DOHH2 (cell line): ENCODE measurements around the gene TRPM2.

Source experiments
- EZH2phosphoT487 ChIP-seq: fragments of 200-600 bp; sonication (generic); IDR thresholded peaks from 2 replicates; pipeline ENCODE4 v1.6.1; 2017; ENCODE audit warnings: borderline replicate concordance, mild to moderate bottlenecking, antibody characterized with exemption, low read length, moderate library complexity, mixed read lengths
- TF ChIP-seq, protein P1 (sequence below): fragments of 200-600 bp; sonication (generic); IDR thresholded peaks from one replicate; pipeline ENCODE4 v1.5.1; 2014; ENCODE audit warnings: antibody characterized with exemption, mild to moderate bottlenecking, low read depth, low read length; ENCODE audit not compliant: poor library complexity, severe bottlenecking

DNA sequence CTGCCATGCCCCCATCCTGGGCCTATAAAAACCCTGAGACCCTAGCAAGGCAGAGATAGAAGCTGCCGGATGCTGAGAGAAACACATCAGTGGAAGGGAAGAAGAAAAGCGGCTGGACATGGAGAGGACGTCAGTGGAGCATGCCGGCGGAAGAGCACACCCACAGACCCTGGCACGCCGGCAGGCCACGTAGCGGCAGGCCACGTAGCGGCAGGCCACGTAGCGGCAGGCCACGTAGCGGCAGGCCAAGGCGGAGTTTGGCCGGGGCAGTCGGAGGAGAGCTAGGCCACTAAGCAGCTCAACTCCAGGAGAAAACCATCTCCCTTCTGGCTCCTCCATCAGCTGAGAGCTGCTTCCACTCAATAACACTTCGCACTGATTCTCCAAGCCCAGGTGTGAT, 137.0 kb downstream of the TRPM2 start:
- TF ChIP-seq, protein P1, sequence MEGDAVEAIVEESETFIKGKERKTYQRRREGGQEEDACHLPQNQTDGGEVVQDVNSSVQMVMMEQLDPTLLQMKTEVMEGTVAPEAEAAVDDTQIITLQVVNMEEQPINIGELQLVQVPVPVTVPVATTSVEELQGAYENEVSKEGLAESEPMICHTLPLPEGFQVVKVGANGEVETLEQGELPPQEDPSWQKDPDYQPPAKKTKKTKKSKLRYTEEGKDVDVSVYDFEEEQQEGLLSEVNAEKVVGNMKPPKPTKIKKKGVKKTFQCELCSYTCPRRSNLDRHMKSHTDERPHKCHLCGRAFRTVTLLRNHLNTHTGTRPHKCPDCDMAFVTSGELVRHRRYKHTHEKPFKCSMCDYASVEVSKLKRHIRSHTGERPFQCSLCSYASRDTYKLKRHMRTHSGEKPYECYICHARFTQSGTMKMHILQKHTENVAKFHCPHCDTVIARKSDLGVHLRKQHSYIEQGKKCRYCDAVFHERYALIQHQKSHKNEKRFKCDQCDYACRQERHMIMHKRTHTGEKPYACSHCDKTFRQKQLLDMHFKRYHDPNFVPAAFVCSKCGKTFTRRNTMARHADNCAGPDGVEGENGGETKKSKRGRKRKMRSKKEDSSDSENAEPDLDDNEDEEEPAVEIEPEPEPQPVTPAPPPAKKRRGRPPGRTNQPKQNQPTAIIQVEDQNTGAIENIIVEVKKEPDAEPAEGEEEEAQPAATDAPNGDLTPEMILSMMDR, result no peak
- TF ChIP-seq EZH2phosphoT487, result no peak
